Left lobe of liver (tissue), 2 donors: ENCODE measurements around the gene CX3CR1. TPM values are rescaled to one million over a fixed set of nuclear protein-coding genes. Genes with fewer than 3 reads are reported as not detected.

Experiments
- ATAC-seq: fragments of 200-7000 bp; cut with Tn5 transposase; one replicate; pipeline ENCODE4 v1.9.1; 2020; ENCODE audit warnings: mild to moderate bottlenecking, moderate library complexity
- DNase-seq: peaks from one replicate; pipeline ENCODE4 v3.0.0-alpha.2; 2020; ENCODE audit warnings: low spot score
- total RNA-seq: library from RNA; stranded (reverse); gene quantifications from one replicate; pipeline ENCODE4 v1.2.1, GENCODE V29; 2021
- donor health status: DM: no; HTN: no; CAD: no; lungs with moderate emphysema.
- donor health status: DM: no; HTN: yes; CAD: no.

Gene CX3CR1
- total RNA-seq, 1 donor from 2014 or later: 0.43 TPM

DNA sequence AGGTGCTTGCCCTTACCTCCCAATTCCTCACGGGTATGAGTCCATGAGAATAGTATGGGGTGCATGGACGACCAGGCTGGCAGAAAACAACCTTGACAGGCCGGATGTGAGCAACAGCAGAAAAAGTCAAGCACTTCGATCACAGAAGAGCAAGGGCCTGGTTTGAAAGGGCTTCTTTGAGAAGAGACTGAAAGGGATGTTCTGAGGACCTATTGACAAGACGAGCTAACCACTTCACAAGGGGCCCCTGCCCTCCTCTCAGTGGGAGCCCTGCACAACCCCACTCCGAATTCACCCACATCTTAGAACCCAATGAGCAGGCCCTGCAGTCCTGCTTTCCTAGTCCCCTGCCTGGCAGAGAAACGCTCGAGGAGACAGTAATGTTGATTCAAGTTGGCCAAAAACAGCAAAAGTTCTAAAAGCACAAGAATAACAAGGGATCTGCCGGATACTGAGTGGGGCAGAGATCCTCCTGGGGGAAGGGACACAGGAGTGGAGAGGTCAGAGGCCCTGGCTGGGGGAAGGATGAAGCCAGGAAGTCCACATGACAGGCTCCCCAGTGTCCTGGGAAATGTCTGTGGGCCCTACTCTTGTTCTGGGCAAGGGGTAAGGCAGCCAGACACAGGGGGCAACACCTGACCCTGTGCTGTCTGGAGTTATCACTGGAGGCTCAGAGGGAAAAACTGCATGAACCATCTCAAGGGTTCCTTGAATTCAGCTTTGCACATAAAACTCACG is 14.8 kb upstream of the CX3CR1 start:
- DNase-seq (no peak), ATAC-seq (no peak)

GRCh38 chr3:39292961-39293360 is 13.1 kb upstream of the CX3CR1 start:
- ATAC-seq (peak; percentile 54), DNase-seq (peak; percentile 58)

GRCh38 chr3:39291903-39292329 is 12.1 kb upstream of the CX3CR1 start:
- peak; percentile 77 for ATAC-seq
- DNase-seq: peak; percentile 90

DNA sequence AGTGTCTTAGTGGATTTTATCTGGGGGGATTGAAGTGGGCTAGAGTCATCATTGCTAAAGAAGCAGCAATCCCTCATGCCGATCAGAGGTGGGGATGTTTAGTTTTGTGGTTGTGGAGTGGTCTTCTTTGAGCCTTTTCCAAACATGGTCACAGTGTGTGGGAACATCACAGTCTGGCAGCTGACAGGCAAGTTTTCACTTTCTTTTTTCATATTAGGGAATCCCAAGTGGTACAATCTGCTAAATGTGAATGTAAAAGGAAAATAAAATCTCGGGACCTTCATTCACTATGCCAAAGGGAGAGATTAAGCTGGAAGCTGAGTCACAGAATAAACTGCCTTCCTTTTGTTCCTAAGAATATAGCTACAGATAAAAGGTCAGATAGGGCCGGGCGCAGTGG is 10.4 kb upstream of the CX3CR1 start:
- no peak for ATAC-seq
- DNase-seq: no peak

- DNase-seq (no peak), ATAC-seq (no peak)
These were observed 9.3 kb upstream of the CX3CR1 start for GRCh38 chr3:39289107-39289506.

DNA sequence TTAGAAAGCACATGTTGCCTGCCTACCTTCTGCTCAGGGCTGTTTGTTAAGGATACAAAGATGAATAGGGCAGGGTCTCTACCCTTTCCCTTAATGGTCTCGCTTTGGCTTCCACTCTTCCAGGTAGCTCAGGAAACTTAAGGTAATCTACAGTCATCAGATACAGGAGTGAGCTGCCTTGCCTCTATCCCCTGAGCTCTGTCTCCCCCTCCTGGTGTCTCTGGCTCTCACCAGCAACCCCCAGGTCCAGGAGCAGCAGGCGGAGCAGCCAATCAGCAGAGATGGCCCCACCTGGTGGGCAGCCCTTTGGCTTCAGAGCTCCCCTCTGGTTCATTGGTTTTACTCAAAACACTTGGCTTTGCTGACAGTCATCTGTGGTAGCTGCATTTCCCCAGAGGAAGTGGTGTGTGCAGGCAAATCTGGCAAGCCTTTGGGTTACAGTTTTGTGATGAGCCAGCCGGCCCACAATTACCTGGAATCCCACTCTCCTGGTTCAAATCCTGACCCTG is 8.5 kb upstream of the CX3CR1 start:
- DNase-seq (peak; percentile 78), ATAC-seq (peak; percentile 79)

DNA sequence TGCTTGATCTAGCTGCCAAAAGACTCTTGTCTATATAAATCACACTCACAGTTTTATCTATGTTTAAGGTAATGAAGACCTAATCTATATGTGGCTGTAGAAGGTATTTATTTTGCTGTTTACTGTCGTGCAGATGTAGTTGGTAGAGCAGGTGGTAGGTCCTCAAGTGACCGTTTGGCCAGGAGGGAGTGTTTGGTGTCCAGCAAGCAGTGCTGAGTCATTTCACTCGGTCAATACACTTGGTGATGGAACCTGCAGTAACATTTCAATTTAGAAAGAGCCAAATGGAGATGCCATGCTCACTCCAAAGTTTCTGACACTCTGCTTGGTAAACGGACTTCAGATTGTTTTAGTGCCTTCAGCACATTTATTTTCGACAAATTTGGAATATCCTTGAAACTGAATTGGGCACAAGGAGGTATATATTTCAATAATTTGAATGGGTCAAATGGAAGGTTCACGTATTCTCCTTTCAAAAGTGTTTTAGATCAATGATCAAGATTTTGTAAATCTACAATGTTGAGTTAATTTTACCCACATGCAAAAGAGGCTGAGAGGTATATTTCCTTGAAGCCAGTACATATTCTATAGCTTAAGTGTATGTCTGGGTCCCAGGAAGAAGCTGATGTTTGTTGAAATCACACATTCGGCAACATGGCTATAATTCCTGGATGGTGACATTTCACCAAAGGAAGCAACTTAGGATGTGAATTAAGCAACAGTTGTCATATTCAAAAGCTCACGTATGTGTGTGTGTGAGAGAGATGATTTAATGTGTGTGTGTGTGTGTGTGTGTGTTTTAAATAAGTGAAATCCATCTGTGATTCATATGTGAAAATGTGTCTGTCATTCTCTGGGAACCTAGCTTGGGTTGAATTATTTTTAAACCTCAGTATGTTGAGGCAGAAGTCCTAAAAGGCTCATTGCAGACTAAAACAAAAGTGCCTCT is 7.7 kb upstream of the CX3CR1 start:
- no peak for DNase-seq
- peak; percentile 53 for ATAC-seq

GRCh38 chr3:39286771-39287170 is 6.9 kb upstream of the CX3CR1 start:
- DNase-seq (no peak), ATAC-seq (no peak)

DNA sequence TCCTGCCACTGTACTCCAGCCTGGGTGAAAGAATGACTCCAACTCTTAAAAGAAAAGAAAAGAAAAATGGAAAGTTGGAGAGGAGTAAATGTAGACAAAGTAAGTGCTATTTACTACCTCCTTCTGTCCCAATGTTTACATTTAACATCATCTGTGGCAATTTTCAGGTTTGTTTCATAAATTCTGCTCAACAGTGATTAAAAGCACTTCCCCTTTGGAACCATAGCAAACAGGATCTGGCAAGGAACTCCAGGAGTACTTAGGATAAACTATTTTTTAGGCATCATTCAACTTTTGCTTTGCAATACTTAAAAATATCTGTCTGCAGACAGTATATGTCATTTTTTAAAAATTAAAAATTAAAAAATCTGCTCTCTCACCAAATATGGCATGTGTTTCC is 5.5 kb upstream of the CX3CR1 start:
- no peak for DNase-seq
- ATAC-seq: no peak

DNA sequence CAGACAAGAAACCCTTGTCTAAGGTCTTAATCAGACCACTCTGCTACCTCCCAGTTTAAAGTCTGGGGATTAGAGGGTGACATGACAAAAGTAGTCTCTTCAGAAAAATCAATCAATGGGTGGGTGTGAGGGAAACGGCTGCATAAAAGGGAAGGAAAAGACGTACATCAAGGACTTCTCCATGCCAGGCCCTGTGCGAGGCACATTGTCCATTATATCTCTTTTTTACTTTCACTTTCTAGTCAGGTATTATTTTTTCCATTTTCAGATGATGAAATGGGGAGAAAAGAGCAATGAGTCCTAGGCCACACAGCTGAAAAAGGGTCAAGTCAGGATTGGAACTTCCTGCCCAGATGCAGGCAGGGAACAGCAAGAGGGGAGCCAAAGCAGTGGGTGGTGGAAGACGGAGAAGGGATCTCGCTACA is 4.6 kb upstream of the CX3CR1 start:
- no peak for ATAC-seq
- DNase-seq: no peak

DNA sequence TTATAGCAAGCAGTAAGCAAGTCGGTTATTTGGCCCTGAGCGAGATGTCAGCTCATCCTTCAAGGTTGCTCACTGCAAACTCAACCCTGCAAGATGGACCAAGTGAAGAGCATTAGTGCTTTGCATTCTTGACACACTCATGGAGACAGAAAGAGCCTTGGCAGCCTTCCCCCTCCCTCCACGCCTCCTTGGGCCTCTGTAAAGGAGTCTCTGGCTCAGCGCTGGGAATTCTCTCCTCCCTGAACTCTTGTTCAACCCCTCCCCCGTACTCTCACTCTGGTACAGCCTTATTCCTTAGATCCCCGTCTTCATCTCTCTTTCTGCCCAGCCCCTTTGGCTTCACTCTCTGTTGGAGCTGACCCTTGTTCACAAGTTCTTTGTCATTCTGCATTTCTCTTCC is 2.2 kb upstream of the CX3CR1 start:
- DNase-seq (no peak), ATAC-seq (no peak)

DNA sequence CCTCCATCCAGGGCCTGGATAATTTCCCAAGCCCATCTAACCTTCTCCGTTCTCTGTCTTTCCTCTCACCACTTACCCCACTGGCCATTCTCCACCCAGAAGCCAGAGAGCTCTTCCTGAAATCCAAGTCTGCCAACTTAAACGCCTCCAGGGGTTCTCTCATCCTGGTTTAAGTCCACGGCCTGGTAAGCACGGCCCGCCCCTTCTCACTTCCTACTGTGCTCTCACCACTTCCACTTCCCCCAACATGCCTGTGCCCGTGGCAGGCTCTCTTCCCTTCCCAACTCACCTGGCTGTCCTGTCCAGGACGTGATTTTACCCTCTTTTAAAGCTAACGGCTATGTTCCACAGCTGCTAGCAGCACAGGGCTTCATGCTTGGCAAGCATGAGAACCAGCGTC is 1.7 kb upstream of the CX3CR1 start:
- ATAC-seq (no peak), DNase-seq (no peak)

DNA sequence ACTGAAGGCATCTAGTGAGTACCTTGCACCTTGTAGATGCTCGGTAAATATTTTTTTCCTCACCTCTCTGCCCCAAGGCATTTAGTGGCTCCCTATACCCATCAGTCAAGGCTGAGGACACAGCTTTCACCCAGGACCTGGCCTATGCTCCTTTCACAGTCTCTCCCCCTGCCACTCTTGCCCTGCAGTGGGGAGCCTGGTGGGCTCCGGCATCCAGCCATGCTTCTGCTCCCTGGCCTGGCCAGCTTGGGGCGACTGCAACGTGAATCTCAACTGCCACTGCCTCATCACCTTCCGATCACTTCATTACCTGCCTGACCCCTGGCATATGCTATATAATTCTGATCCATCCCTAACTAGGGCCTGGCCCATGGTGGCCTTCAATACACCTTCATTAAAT is 735 bp upstream of the CX3CR1 start:
- ATAC-seq: no peak
- DNase-seq: no peak

GRCh38 chr3:39278616-39278935 is 1.3 kb downstream of the CX3CR1 start:
- DNase-seq (no peak), ATAC-seq (no peak)

GRCh38 chr3:39277893-39278615 is 1.8 kb downstream of the CX3CR1 start:
- DNase-seq (no peak), ATAC-seq (no peak)

DNA sequence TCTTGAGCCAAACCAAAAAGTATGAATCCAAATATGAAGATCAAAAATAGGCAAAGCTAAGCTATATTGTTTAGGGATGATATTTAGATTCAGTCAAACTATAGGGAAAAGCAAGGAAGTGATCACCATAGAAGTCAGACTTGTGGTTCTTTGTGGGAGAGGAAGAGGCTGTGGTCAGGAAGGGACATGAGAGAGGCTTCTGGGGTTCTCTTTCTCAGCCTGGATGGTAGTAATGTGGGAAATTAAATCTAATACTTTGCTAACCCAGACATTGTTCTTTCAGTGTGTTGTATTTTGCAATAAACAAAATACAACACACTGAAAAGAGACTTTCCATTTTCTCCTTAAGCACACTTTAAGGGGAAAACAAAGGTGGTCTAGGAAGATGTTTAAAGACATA is 3.1 kb downstream of the CX3CR1 start:
- no peak for DNase-seq
- no peak for ATAC-seq

DNA sequence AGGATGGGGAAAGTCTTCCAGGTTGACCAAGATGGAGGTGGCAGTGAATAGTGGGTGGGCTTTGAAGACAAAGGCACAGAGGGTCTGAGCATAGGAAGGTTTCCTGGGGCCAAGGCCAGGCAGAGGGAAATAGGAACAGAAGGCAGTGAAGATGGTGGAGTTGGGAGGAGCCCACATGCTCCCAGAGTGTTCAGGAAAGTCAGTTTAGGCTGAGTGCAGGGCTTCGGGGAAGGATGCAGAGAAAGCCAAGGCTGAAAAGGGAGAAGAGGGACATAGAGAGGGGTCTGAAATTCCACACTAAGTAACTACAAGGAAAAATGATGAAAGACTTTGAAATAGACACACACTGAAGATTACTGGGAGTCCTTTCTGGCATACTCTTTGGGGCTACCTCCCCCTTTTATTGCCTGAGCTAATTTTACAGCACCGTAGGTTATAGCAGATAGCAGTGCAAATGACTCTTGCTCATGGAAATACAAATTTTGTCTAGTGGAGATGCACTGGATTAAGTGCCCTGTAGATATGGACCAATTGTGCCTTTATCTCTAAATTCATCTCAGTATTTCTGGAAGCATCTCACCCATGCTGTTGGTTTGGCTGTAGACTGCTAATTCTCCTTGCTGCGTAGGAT is 3.8 kb downstream of the CX3CR1 start:
- DNase-seq: peak; percentile 22
- no peak for ATAC-seq

DNA sequence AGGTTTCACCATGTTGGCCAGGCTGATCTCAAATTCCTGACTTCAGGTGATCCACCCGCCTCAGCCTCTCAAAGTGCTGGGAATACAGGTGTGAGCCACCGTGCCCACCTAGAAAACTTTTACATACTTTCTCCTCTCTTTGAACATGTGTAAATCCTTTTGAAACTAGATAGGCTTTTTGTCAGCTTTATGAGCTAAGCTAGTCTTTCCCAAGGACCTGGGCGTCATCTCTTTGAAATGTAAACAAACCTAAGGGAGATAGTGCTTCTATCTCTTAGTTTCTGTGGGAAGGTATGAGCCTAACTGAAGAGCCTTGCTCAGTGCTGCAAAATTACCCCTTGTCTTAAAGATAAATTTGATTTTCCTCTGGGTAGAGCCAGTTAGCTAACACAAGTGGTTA is 4.8 kb downstream of the CX3CR1 start:
- ATAC-seq (no peak), DNase-seq (peak; percentile 12)

DNA sequence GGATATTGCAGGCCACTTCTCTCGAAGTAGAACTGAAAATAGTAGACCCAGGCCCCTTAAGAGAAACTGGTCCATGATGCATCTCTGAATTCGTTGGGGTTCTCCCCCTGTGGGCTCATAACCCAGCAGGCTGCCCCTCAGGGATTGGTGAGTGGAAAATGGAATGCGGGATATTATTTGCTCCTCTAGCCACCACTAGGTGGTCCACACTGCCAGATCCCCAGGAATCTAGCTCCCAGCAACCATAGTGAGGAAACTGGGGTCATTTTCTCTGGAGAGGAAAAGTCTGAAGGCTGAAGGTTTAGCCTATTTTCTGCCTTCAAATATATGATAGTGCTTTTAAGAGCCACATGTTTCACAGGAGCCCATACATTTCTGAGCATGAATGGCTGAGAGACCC is 6.7 kb downstream of the CX3CR1 start:
- ATAC-seq (no peak), DNase-seq (no peak)

- ATAC-seq (no peak), DNase-seq (peak; percentile 14)
These were observed 7.6 kb downstream of the CX3CR1 start for GRCh38 chr3:39272191-39272590.

GRCh38 chr3:39271363-39271914 is 8.4 kb downstream of the CX3CR1 start:
- peak; percentile 4 for DNase-seq
- ATAC-seq: no peak
